ENCODE results near the gene RNF212B. TPM values are rescaled to one million over a fixed set of nuclear protein-coding genes. Genes with fewer than 3 reads are reported as not detected.

The RNF212B gene
- polyA plus RNA-seq, 1 experiment, result not detected

DNA sequence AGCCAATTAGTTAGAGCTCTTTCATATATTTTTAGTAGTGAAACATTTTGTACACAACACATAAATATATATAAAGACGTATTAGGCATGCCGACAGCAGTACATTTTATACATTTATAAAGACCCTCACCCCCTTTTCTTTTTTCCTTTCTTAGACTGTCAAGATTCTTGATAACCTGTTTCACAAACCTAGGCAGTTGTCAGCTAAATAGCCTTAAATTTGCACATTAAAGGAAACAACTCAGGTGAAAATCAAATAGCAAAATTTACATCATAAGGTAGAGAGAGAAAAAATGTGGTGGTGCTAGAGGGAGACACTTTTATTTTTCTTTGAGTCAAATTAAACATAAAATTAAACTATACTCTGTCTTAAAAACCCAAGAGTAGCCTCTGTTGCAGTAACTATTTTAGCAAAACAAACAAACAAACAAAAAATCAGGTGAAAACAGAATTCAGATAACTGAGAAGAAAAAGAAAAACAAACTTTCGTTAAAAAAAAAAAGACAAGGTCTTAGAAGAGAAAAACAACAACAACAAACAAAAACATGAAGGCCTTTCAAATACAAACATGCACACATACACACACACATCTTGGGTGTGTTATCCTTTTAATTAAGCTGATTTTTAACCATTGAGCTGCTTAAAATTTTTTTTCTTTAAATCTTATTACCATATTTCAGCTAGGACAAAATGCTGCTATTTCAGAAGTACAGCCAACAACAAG, 31.2 kb upstream of the RNF212B start:
- ChIA-PET CTCF (interaction anchor here (1.2 to 1.7 kb wide), 4 partner anchors 16 to 120 kb away, joined by 3 to 8 read pairs (median 4); no protein-coding TSS in a partner anchor), POLR2A (no interaction called here)
- TF ChIP-seq CTCF (IDR thresholded peaks at IDR 0.05; ENCODE audit: insufficient read depth, low read depth, low read length), result no peak
- H3K27me3 ChIP-seq (ENCODE audit: control insufficient read depth, insufficient read depth, low read length), result no peaks in the 10 kb centered on the region
- DNase-seq (ENCODE audit: low read depth), result no peak
- no peaks in the 10 kb centered on the region for H3K36me3 ChIP-seq (ENCODE audit: control insufficient read depth, insufficient read depth, low read length)
- H3K4me3 ChIP-seq (ENCODE audit: low read depth, low read length), result no peak overlapping the region

- no peak for DNase-seq (ENCODE audit: low read depth)
- Histone ChIP-seq H3K36me3 (ENCODE audit: control insufficient read depth, insufficient read depth, low read length) (no peaks in the 10 kb centered on the region), H3K27me3 (ENCODE audit: control insufficient read depth, insufficient read depth, low read length) (no peaks in the 10 kb centered on the region), H3K4me3 (ENCODE audit: low read depth, low read length) (no peak overlapping the region)
- TF ChIP-seq CTCF (IDR thresholded peaks at IDR 0.05; ENCODE audit: insufficient read depth, low read depth, low read length), result no peak
- CTCF ChIA-PET, result interaction anchor here (1.2 to 1.7 kb wide), 4 partner anchors 17 to 120 kb away, joined by 3 to 8 read pairs (median 4); no protein-coding TSS in a partner anchor
- POLR2A ChIA-PET, result no interaction called here
Measured at GRCh38 chr14:23207146-23207540, 30.6 kb upstream of the RNF212B start.

DNA sequence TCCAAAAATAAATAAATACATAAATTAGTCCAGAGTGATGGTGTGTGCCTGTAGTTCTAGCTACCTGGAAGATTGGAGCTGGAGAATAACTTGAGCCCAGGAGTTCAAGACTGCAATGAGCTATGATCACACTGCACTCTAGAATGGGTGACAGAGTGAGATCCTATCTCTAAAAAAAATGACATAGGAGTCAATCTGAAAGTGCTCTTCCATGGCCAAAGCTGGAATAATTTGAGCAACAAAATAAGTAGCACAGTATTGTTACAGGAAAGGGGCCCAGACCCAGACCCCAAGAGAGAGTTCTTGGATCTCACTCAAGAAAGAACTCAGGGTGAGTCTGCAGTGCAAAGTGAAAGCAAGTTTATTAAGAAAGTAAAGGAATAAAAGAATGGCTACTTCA, 29.4 kb upstream of the RNF212B start:
- ChIA-PET CTCF (no interaction called here), POLR2A (no interaction called here)
- no peak overlapping the region for H3K4me3 ChIP-seq (ENCODE audit: low read depth, low read length)

GRCh38 chr14:23209651-23210423, 27.9 kb upstream of the RNF212B start:
- DNase-seq (ENCODE audit: low read depth), result no peak
- H3K36me3 ChIP-seq (ENCODE audit: control insufficient read depth, insufficient read depth, low read length), result no peaks in the 10 kb centered on the region
- peaks cover 2% of the 10 kb centered on the region; the same call in 1 of the 2 replicates for H3K27me3 ChIP-seq (ENCODE audit: control insufficient read depth, insufficient read depth, low read length)
- TF ChIP-seq CTCF (IDR thresholded peaks at IDR 0.05; ENCODE audit: insufficient read depth, low read depth, low read length), result no peak
- H3K4me3 ChIP-seq (ENCODE audit: low read depth, low read length), result no peak overlapping the region
- ChIA-PET CTCF (interaction anchor here (1.2 kb wide), 2 partner anchors 15 to 23 kb away, joined by 3 read pairs; no protein-coding TSS in a partner anchor), POLR2A (no interaction called here)

More for the DNA sequence above, 29.4 kb upstream of the RNF212B start:
- Histone ChIP-seq H3K27me3 (ENCODE audit: control insufficient read depth, insufficient read depth, low read length) (no peaks in the 10 kb centered on the region), H3K36me3 (ENCODE audit: control insufficient read depth, insufficient read depth, low read length) (no peaks in the 10 kb centered on the region)
- TF ChIP-seq CTCF (IDR thresholded peaks at IDR 0.05; ENCODE audit: insufficient read depth, low read depth, low read length), result no peak
- DNase-seq (ENCODE audit: low read depth), result no peak

- Histone ChIP-seq H3K36me3 (ENCODE audit: control insufficient read depth, insufficient read depth, low read length) (no peaks in the 10 kb centered on the region), H3K4me3 (ENCODE audit: low read depth, low read length) (no peak overlapping the region), H3K27me3 (ENCODE audit: control insufficient read depth, insufficient read depth, low read length) (peaks cover 5% of the 10 kb centered on the region)
- POLR2A ChIA-PET, result no interaction called here
- no peak for TF ChIP-seq CTCF (IDR thresholded peaks at IDR 0.05; ENCODE audit: insufficient read depth, low read depth, low read length)
- DNase-seq (ENCODE audit: low read depth), result no peak
- CTCF ChIA-PET, result no interaction called here
Measured at GRCh38 chr14:23215421-23215820, 22.3 kb upstream of the RNF212B start.
